AG04449 (cell line): ENCODE measurements around the gene HEMK1.

Source experiments
- CTCF ChIA-PET: fragments of 350-600 bp; formaldehyde crosslinking; extraction: SDS; loops from one replicate; lab custom pipeline; 2021; ENCODE audit warnings: antibody characterized with exemption; lab: Yijun Ruan, JAX
- POLR2A ChIA-PET: fragments of 400-600, 350-600 bp; formaldehyde crosslinking; extraction: SDS; loops from one replicate; lab custom pipeline; 2020; ENCODE audit warnings: antibody characterized with exemption, inconsistent platforms; lab: Yijun Ruan, JAX
- DNase-seq: peaks from one replicate; pipeline ENCODE4 v3.0.0-alpha.2; 2010; ENCODE audit warnings: low read depth, low spot score
- H3K4me3 ChIP-seq: 2 replicates; pipeline ENCODE4 v1.5.1; 2011; ENCODE audit warnings: low read depth, mild to moderate bottlenecking, control low read depth, low read length
- TF ChIP-seq, protein P1 (sequence below): IDR thresholded peaks from one replicate; pipeline ENCODE4 v1.5.1; 2011; ENCODE audit warnings: mild to moderate bottlenecking, moderate library complexity, low read length, control low read depth, inconsistent platforms; ENCODE audit not compliant: insufficient read depth; ENCODE audit errors: missing control alignments

Gene HEMK1

DNA sequence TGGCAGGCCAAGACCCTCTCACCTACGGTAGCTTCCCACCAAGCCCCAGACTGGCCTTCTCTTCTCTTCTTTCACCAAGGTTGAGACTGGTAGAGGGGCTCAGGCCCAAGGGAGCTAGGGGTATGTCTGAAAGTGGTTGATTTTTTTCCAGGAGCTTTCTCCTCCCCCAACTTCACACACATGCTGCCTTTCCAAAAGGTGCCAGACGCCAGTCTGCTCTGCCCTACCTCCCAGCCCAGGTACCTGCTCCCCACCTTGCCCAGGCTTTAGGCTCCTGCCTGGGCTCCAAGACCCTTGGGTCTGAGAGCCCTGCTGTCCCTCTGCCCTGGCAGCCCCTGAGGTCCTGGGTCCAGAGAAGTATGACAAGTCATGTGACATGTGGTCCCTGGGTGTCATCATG, 76.1 kb downstream of the HEMK1 start:
- ChIA-PET POLR2A (no interaction called here), CTCF (interaction anchor here (1.1 kb wide), 1 partner anchor 29 kb away, joined by 3 read pairs; the partner anchor contains the start of gene MAPKAPK3)
- TF ChIP-seq, protein P1, sequence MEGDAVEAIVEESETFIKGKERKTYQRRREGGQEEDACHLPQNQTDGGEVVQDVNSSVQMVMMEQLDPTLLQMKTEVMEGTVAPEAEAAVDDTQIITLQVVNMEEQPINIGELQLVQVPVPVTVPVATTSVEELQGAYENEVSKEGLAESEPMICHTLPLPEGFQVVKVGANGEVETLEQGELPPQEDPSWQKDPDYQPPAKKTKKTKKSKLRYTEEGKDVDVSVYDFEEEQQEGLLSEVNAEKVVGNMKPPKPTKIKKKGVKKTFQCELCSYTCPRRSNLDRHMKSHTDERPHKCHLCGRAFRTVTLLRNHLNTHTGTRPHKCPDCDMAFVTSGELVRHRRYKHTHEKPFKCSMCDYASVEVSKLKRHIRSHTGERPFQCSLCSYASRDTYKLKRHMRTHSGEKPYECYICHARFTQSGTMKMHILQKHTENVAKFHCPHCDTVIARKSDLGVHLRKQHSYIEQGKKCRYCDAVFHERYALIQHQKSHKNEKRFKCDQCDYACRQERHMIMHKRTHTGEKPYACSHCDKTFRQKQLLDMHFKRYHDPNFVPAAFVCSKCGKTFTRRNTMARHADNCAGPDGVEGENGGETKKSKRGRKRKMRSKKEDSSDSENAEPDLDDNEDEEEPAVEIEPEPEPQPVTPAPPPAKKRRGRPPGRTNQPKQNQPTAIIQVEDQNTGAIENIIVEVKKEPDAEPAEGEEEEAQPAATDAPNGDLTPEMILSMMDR = no peak
- no peak overlapping the region for H3K4me3 ChIP-seq
- DNase-seq = no peak
